Karpas-422 (cell line): ENCODE data around the gene HOXD8. TPM values are rescaled to one million over a fixed set of nuclear protein-coding genes. Genes with fewer than 3 reads are reported as not detected.

Experiments used
- DNase-seq: peaks from one replicate; pipeline ENCODE4 v3.0.0-alpha.2; 2015
- H2AFZ ChIP-seq: fragments of 200-600 bp; sonication (generic); 2 replicates; pipeline ENCODE4 v1.6.1; 2014; ENCODE audit warnings: antibody characterized with exemption, low read length, mixed read lengths
- H3K27ac ChIP-seq: fragments of 200-600 bp; sonication (generic); 2 replicates; pipeline ENCODE4 v1.5.1; 2014; ENCODE audit warnings: mild to moderate bottlenecking, low read length, moderate library complexity
- H3K27me3 ChIP-seq: fragments of 200-600 bp; sonication (generic); 2 replicates; pipeline ENCODE4 v1.6.1; 2014; ENCODE audit warnings: low read length, mixed read lengths
- H3K36me3 ChIP-seq: fragments of 200-600 bp; sonication (generic); 2 replicates; pipeline ENCODE4 v1.6.1; 2014; ENCODE audit warnings: low read length, mixed read lengths; ENCODE audit not compliant: insufficient read depth
- H3K4me1 ChIP-seq: fragments of 200-600 bp; sonication (generic); 2 replicates; pipeline ENCODE4 v1.6.1; 2014; ENCODE audit warnings: mild to moderate bottlenecking, low read length, mixed read lengths
- H3K4me2 ChIP-seq: fragments of 200-600 bp; sonication (generic); 2 replicates; pipeline ENCODE4 v1.6.1; 2014; ENCODE audit warnings: low read length, low read depth, mild to moderate bottlenecking; ENCODE audit not compliant: poor library complexity, severe bottlenecking
- H3K4me3 ChIP-seq: fragments of 200-600 bp; sonication (generic); 2 replicates; pipeline ENCODE4 v1.5.1; 2014; ENCODE audit warnings: mild to moderate bottlenecking, antibody characterized with exemption, low read length, mixed read lengths
- H3K79me2 ChIP-seq: fragments of 200-600 bp; sonication (generic); 2 replicates; pipeline ENCODE4 v1.6.1; 2014; ENCODE audit warnings: mild to moderate bottlenecking, low read length, mixed read lengths
- H3K9ac ChIP-seq: fragments of 200-600 bp; sonication (generic); 2 replicates; pipeline ENCODE4 v1.6.0; 2014; ENCODE audit warnings: low read length
- H3K9me2 ChIP-seq: fragments of 200-600 bp; sonication (generic), shearing (Covaris generic); replicated peaks from 2 replicates; pipeline ENCODE4 v1.6.0; 2014; ENCODE audit warnings: mild to moderate bottlenecking, low read length, moderate library complexity; ENCODE audit not compliant: insufficient read depth
- H3K9me3 ChIP-seq: fragments of 300-700, 200-600 bp; sonication (generic); 2 replicates; pipeline ENCODE4 v1.6.1; 2014; ENCODE audit warnings: low read length, mixed read lengths
- H4K20me1 ChIP-seq: fragments of 200-600 bp; sonication (generic); 2 replicates; pipeline ENCODE4 v1.6.1; 2014; ENCODE audit warnings: mild to moderate bottlenecking, antibody characterized with exemption, low read length, low read depth; ENCODE audit not compliant: insufficient read depth
- total RNA-seq: library from RNA; depleted of rRNA; stranded (reverse); fragments of >200 nt; shearing (Covaris generic); gene quantifications from 2 replicates; pipeline ENCODE4 v1.2.3, GENCODE V29; 2014; ENCODE audit warnings: low replicate concordance

Gene HOXD8
- total RNA-seq, 1 experiment from 2014 or later, result not detected

DNA sequence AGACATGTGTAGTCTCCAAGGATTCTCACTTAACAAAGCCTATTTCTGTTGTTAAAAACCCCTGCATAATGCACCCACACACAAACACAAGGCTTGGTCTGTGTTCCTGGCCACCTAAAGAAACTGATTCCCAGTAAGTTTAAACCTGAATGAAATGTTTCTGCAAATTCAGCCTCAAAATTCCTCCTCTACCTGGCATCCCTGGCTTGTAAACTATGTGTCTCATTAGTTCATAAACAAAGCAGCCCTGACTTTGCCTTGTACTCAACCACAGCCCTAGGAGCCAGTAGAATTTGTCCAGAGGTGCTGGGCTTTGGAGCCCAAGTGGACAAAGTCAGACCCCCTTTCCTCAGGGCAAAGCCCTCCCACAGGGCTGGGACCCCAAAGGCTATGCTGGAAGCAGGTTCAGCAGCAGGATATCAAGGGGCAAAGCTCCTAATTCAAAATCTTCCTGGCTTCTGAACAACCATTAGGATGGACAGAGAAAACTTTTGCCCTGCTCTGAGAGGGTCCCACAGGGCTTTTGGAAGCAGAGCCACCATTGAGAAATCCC, 39.6 kb upstream of the HOXD8 start:
- Histone ChIP-seq H3K4me2 (no peak overlapping the region), H2AFZ (no peak overlapping the region), H3K79me2 (no peaks in the 10 kb centered on the region), H3K4me3 (no peak overlapping the region), H3K9ac (no peak overlapping the region), H3K9me2 (no peaks in the 10 kb centered on the region), H3K36me3 (no peaks in the 10 kb centered on the region), H4K20me1 (no peaks in the 10 kb centered on the region), H3K27me3 (no peaks in the 10 kb centered on the region), H3K9me3 (no peaks in the 10 kb centered on the region), H3K27ac (no peak overlapping the region), H3K4me1 (no peaks in the 10 kb centered on the region)
- DNase-seq, result no peak

DNA sequence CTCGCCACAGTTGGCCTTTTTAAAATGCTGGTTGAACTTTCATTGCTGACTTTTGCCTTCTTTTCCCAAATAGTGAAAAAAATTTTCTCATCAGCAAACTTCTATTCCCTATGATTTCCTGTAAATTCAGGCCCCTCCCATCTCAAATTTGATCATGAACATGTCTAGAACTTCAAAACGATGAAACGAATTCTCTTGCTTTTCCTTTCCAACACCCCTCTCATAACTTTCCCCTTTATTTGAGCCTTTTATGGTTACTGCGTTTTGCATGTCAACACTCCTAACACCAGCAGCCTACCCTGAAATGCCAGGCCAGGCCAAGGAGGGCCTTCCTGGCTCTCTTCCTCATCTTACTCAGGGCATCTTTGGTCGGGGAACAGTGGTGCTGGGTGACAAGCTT, 38.6 kb upstream of the HOXD8 start:
- Histone ChIP-seq H3K4me3 (no peak overlapping the region), H3K36me3 (no peaks in the 10 kb centered on the region), H3K9me2 (no peaks in the 10 kb centered on the region), H3K9ac (no peak overlapping the region), H3K27ac (no peak overlapping the region), H3K27me3 (no peaks in the 10 kb centered on the region), H3K4me1 (no peaks in the 10 kb centered on the region), H2AFZ (no peak overlapping the region), H3K9me3 (no peaks in the 10 kb centered on the region), H3K4me2 (no peak overlapping the region), H3K79me2 (no peaks in the 10 kb centered on the region), H4K20me1 (no peaks in the 10 kb centered on the region)
- no peak for DNase-seq

DNA sequence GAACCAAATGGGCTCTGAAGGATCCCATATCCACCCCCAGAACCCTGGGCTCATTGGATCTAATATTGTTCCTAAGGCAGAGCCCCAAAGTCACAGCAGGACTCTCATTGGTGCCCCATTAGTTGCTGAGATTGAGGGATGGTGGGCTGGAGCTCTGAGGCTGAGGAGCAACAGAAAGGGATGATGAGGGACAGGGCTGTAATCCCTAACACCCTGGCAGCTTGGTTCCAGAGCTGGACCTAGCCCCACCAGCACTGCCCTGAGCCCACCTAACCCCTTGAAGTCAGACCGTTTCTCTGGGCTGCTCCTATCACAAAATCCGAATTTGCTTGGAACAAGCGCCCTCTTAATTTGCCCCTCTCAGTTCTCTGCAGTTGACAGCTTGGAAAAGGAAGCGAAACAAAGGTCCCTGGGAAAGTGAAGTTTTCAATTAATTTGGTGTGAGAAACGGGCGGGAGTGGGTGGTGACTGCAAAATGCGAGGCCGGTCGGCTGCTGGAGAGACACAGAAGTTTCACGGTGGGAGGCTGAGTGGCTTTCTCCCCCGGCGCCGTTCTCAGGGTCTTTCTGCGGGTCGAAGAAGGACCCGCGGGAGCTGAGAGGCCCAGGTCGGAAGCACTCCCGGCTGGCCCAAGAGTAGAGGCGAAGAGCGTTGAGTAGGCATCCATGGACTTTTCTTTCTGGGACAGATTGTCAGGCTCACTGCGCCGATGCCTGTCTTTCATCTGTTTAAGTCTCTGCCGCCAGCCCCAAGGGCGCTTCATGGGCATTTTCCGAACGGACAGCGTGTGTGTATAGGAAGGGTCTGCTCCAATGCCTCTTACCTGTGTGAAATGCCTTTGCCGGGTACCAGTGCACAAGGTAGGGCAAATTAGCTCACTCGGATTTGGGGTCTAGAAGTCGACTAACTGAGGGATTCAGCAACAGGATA, 37.9 kb upstream of the HOXD8 start:
- H3K27me3 ChIP-seq, result no peaks in the 10 kb centered on the region
- H3K4me3 ChIP-seq, result no peak overlapping the region
- H3K27ac ChIP-seq, result no peak overlapping the region
- H3K79me2 ChIP-seq, result no peaks in the 10 kb centered on the region
- no peaks in the 10 kb centered on the region for H3K9me3 ChIP-seq
- H3K4me2 ChIP-seq, result no peak overlapping the region
- no peak overlapping the region for H3K9ac ChIP-seq
- H3K9me2 ChIP-seq, result no peaks in the 10 kb centered on the region
- no peaks in the 10 kb centered on the region for H3K36me3 ChIP-seq
- no peak for DNase-seq
- H4K20me1 ChIP-seq, result no peaks in the 10 kb centered on the region
- no peak overlapping the region for H2AFZ ChIP-seq
- peaks cover 4% of the 10 kb centered on the region for H3K4me1 ChIP-seq

DNA sequence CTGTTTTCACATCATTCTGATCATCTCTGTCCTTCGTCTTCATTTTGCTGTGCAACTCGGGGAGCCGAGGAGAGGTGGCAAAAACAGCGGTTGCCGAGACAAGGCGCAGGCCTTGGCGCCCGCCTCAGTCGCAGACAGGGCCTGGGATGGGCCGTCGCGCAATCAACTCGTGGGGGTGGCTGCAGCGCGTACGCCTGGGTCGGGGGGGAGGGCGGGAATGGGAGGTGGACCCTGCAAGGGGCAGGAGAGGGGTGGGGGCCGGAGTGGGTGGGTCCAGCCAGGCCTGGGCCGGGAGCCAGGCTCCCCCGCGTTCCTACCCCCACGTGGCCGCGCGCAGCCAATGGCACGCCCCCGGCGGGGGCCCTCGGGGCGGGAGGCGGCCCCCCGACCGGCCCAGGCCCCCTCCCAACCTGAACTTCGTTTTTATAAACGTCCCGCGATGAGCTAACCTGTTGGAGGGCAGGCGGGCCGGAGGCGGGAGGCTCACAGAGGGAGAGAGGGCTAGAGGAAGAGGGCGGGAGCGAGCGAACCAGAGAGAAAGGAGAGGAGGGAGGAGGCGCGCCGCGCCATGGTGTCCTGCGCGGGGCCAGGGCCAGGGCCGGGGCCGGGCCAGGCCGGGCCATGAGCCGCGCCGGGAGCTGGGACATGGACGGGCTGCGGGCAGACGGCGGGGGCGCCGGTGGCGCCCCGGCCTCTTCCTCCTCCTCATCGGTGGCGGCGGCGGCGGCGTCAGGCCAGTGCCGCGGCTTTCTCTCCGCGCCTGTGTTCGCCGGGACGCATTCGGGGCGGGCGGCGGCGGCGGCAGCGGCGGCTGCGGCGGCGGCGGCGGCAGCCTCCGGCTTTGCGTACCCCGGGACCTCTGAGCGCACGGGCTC, 37.0 kb upstream of the HOXD8 start, which contains the start of gene HOXD13:
Gene HOXD13, plus strand, starts transcription at position 452 of the 875 bp plus-strand sequence. Its CDS starts 170 bp downstream, at position 622.
- Histone ChIP-seq H3K4me1 (peaks cover 12% of the 10 kb centered on the region), H3K79me2 (no peaks in the 10 kb centered on the region), H2AFZ (no peak within 1 kb of the TSS), H3K27me3 (no peaks in the 10 kb centered on the region), H3K4me3 (no peak within 1 kb of the TSS), H3K27ac (no peak within 1 kb of the TSS), H3K9me2 (no peaks in the 10 kb centered on the region), H3K9me3 (no peaks in the 10 kb centered on the region), H3K9ac (no peak within 1 kb of the TSS), H3K4me2 (no peak within 1 kb of the TSS), H4K20me1 (no peaks in the 10 kb centered on the region), H3K36me3 (no peaks in the 10 kb centered on the region)
- no peak for DNase-seq

DNA sequence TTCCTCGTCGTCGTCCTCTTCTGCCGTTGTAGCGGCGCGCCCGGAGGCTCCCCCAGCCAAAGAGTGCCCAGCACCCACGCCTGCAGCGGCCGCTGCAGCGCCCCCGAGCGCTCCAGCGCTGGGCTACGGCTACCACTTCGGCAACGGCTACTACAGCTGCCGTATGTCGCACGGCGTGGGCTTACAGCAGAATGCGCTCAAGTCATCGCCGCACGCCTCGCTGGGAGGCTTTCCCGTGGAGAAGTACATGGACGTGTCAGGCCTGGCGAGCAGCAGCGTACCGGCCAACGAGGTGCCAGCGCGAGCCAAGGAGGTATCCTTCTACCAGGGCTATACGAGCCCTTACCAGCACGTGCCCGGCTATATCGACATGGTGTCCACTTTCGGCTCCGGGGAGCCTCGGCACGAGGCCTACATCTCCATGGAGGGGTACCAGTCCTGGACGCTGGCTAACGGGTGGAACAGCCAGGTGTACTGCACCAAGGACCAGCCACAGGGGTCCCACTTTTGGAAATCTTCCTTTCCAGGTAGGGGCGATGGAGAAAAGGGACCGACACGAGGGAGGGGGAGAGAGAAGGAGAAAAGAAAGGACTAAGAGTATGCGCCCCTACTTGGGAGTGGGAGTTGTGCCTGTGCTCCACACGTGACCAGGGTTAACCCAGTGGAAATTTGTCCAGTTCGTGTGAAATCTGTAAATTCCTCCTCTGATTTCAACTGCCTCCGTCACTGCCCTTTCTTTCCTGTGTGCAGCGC, 36.2 kb upstream of the HOXD8 start:
- Histone ChIP-seq H3K9ac (no peak overlapping the region), H2AFZ (no peak overlapping the region), H3K9me3 (no peaks in the 10 kb centered on the region), H3K9me2 (no peaks in the 10 kb centered on the region), H3K27me3 (no peaks in the 10 kb centered on the region), H3K4me2 (no peak overlapping the region), H3K79me2 (no peaks in the 10 kb centered on the region), H4K20me1 (no peaks in the 10 kb centered on the region), H3K27ac (no peak overlapping the region), H3K4me1 (peaks cover 17% of the 10 kb centered on the region), H3K36me3 (no peaks in the 10 kb centered on the region), H3K4me3 (no peak overlapping the region)
- no peak for DNase-seq

DNA sequence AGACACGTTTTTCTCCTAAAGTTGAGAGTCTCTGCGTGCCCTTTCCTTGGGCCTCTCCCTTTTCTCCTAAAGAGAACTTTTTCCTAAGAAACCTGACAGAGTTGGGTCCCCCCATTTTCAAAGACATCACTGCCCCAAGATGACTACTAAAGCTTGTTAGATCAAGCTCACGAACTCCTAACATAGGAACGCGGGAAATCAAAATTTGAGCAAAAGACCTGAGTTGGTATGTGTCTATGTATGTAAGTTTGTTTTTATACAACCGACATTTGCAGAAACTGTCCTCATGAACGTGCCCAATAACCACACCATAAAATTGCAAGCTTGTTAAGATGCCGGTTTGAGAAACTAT, 35.6 kb upstream of the HOXD8 start:
- no peak for DNase-seq
- H4K20me1 ChIP-seq, result no peaks in the 10 kb centered on the region
- no peak overlapping the region for H3K27ac ChIP-seq
- no peak overlapping the region for H3K4me2 ChIP-seq
- no peaks in the 10 kb centered on the region for H3K79me2 ChIP-seq
- H3K9ac ChIP-seq, result no peak overlapping the region
- H3K4me3 ChIP-seq, result no peak overlapping the region
- no peak overlapping the region for H2AFZ ChIP-seq
- H3K36me3 ChIP-seq, result no peaks in the 10 kb centered on the region
- H3K9me2 ChIP-seq, result no peaks in the 10 kb centered on the region
- no peaks in the 10 kb centered on the region for H3K27me3 ChIP-seq
- H3K4me1 ChIP-seq, result peaks cover 17% of the 10 kb centered on the region
- no peaks in the 10 kb centered on the region for H3K9me3 ChIP-seq

DNA sequence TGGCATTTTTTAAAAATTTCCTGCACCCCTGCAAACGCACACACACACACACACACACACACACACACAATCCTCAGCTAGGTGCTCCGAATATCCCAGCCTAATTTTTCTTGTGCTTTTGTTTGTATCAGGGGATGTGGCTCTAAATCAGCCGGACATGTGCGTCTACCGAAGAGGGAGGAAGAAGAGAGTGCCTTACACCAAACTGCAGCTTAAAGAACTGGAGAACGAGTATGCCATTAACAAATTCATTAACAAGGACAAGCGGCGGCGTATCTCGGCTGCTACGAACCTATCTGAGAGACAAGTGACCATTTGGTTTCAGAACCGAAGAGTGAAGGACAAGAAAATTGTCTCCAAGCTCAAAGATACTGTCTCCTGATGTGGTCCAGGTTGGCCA, 35.2 kb upstream of the HOXD8 start:
- no peaks in the 10 kb centered on the region for H3K27me3 ChIP-seq
- peaks cover 17% of the 10 kb centered on the region for H3K4me1 ChIP-seq
- no peak for DNase-seq
- H3K27ac ChIP-seq, result no peak overlapping the region
- no peak overlapping the region for H2AFZ ChIP-seq
- no peak overlapping the region for H3K4me2 ChIP-seq
- no peaks in the 10 kb centered on the region for H3K9me2 ChIP-seq
- H3K79me2 ChIP-seq, result no peaks in the 10 kb centered on the region
- no peaks in the 10 kb centered on the region for H4K20me1 ChIP-seq
- H3K4me3 ChIP-seq, result no peak overlapping the region
- no peak overlapping the region for H3K9ac ChIP-seq
- H3K9me3 ChIP-seq, result no peaks in the 10 kb centered on the region
- no peaks in the 10 kb centered on the region for H3K36me3 ChIP-seq
